IPS-18a (cell line): ENCODE measurements around the gene MACF1.
"Not testable (repeated sequence)": the region's sequence is repeated elsewhere in the genome, so short reads cannot be mapped to it uniquely, and the experiment has no call there.

Experiments
- H3K27ac ChIP-seq: one replicate; pipeline ENCODE4 v1.5.1; 2013; ENCODE audit warnings: low read length
- H3K27me3 ChIP-seq: one replicate; pipeline ENCODE4 v1.6.1; 2013; ENCODE audit warnings: mild to moderate bottlenecking, low read length; ENCODE audit not compliant: control insufficient read depth, insufficient read depth
- H3K36me3 ChIP-seq: one replicate; pipeline ENCODE4 v1.6.1; 2013; ENCODE audit warnings: low read depth, low read length; ENCODE audit not compliant: control insufficient read depth
- H3K4me1 ChIP-seq: one replicate; pipeline ENCODE4 v1.6.1; 2013; ENCODE audit warnings: low read depth, low read length; ENCODE audit not compliant: control insufficient read depth
- H3K4me3 ChIP-seq: one replicate; pipeline ENCODE4 v1.5.1; 2013; ENCODE audit warnings: low read length
- H3K9ac ChIP-seq: one replicate; pipeline ENCODE4 v1.6.1; 2013; ENCODE audit warnings: mild to moderate bottlenecking, low read length, moderate library complexity
- H3K9me3 ChIP-seq: one replicate; pipeline ENCODE4 v1.6.1; 2013; ENCODE audit warnings: low read depth, low read length; ENCODE audit not compliant: control insufficient read depth

MACF1 gene

GRCh38 chr1:39522221-39522620 is 317.7 kb downstream of the MACF1 start:
- not testable (repeated sequence) for H3K4me3 ChIP-seq, H3K27ac ChIP-seq, H3K36me3 ChIP-seq, H3K27me3 ChIP-seq, H3K4me1 ChIP-seq, H3K9me3 ChIP-seq, H3K9ac ChIP-seq

GRCh38 chr1:39522661-39523567 is 318.4 kb downstream of the MACF1 start:
- Histone ChIP-seq H3K9ac (no peak overlapping the region), H3K36me3 (no peaks in the 10 kb centered on the region), H3K27ac (no peak overlapping the region), H3K4me3 (no peak overlapping the region), H3K4me1 (no peaks in the 10 kb centered on the region), H3K27me3 (no peaks in the 10 kb centered on the region), H3K9me3 (no peaks in the 10 kb centered on the region)

- no peak overlapping the region for H3K9ac ChIP-seq
- no peaks in the 10 kb centered on the region for H3K4me1 ChIP-seq
- H3K27ac ChIP-seq: no peak overlapping the region
- no peaks in the 10 kb centered on the region for H3K9me3 ChIP-seq
- H3K4me3 ChIP-seq: no peak overlapping the region
- H3K36me3 ChIP-seq: no peaks in the 10 kb centered on the region
- H3K27me3 ChIP-seq: no peaks in the 10 kb centered on the region
These were observed 319.7 kb downstream of the MACF1 start for GRCh38 chr1:39524171-39524570.

GRCh38 chr1:39524591-39525365 is 320.3 kb downstream of the MACF1 start:
- Histone ChIP-seq H3K9ac (no peak overlapping the region), H3K9me3 (no peaks in the 10 kb centered on the region), H3K36me3 (no peaks in the 10 kb centered on the region), H3K27me3 (no peaks in the 10 kb centered on the region), H3K4me1 (no peaks in the 10 kb centered on the region), H3K27ac (no peak overlapping the region), H3K4me3 (no peak overlapping the region)

GRCh38 chr1:39525366-39526165 is 321.1 kb downstream of the MACF1 start:
- no peaks in the 10 kb centered on the region for H3K9me3 ChIP-seq
- H3K36me3 ChIP-seq: no peaks in the 10 kb centered on the region
- no peaks in the 10 kb centered on the region for H3K27me3 ChIP-seq
- no peak overlapping the region for H3K4me3 ChIP-seq
- no peak overlapping the region for H3K27ac ChIP-seq
- no peaks in the 10 kb centered on the region for H3K4me1 ChIP-seq
- no peak overlapping the region for H3K9ac ChIP-seq

GRCh38 chr1:39526466-39527189 is 322.1 kb downstream of the MACF1 start:
- Histone ChIP-seq H3K9ac (no peak overlapping the region), H3K27ac (no peak overlapping the region), H3K36me3 (no peaks in the 10 kb centered on the region)

GRCh38 chr1:39527190-39527579 is 322.7 kb downstream of the MACF1 start:
- H3K9me3 ChIP-seq: not testable (repeated sequence)

More at GRCh38 chr1:39526466-39527189, 322.1 kb downstream of the MACF1 start:
- Histone ChIP-seq H3K4me1 (no peaks in the 10 kb centered on the region), H3K9me3 (no peaks in the 10 kb centered on the region), H3K4me3 (no peak overlapping the region), H3K27me3 (no peaks in the 10 kb centered on the region)

GRCh38 chr1:39528082-39528481 is 323.6 kb downstream of the MACF1 start:
- H3K9me3 ChIP-seq: no peaks in the 10 kb centered on the region
- no peak overlapping the region for H3K27ac ChIP-seq
- no peaks in the 10 kb centered on the region for H3K27me3 ChIP-seq
- no peaks in the 10 kb centered on the region for H3K36me3 ChIP-seq
- no peaks in the 10 kb centered on the region for H3K4me1 ChIP-seq
- no peak overlapping the region for H3K4me3 ChIP-seq
- no peak overlapping the region for H3K9ac ChIP-seq

More at GRCh38 chr1:39527190-39527579, 322.7 kb downstream of the MACF1 start:
- H3K4me3 ChIP-seq, H3K9ac ChIP-seq, H3K36me3 ChIP-seq, H3K27ac ChIP-seq, H3K27me3 ChIP-seq, H3K4me1 ChIP-seq: not testable (repeated sequence)

GRCh38 chr1:39529901-39530535 is 325.5 kb downstream of the MACF1 start:
- Histone ChIP-seq H3K36me3 (no peaks in the 10 kb centered on the region), H3K27me3 (no peaks in the 10 kb centered on the region), H3K9me3 (no peaks in the 10 kb centered on the region), H3K27ac (no peak overlapping the region), H3K4me3 (no peak overlapping the region), H3K9ac (no peak overlapping the region), H3K4me1 (no peaks in the 10 kb centered on the region)

- Histone ChIP-seq H3K9me3 (no peaks in the 10 kb centered on the region), H3K27ac (no peak overlapping the region), H3K36me3 (no peaks in the 10 kb centered on the region), H3K4me3 (no peak overlapping the region), H3K4me1 (no peaks in the 10 kb centered on the region), H3K27me3 (no peaks in the 10 kb centered on the region), H3K9ac (no peak overlapping the region)
These were observed 327.0 kb downstream of the MACF1 start for GRCh38 chr1:39531526-39531925.
